GM19372 (cell line): ENCODE results near the gene EDAR.

Source experiments
- ATAC-seq: cut with Tn5 transposase; IDR thresholded peaks from one replicate; pipeline ENCODE4 v1.9.1; 2021; ENCODE audit warnings: mild to moderate bottlenecking, low read depth, moderate library complexity; ENCODE audit not compliant: unreplicated experiment

The EDAR gene

DNA sequence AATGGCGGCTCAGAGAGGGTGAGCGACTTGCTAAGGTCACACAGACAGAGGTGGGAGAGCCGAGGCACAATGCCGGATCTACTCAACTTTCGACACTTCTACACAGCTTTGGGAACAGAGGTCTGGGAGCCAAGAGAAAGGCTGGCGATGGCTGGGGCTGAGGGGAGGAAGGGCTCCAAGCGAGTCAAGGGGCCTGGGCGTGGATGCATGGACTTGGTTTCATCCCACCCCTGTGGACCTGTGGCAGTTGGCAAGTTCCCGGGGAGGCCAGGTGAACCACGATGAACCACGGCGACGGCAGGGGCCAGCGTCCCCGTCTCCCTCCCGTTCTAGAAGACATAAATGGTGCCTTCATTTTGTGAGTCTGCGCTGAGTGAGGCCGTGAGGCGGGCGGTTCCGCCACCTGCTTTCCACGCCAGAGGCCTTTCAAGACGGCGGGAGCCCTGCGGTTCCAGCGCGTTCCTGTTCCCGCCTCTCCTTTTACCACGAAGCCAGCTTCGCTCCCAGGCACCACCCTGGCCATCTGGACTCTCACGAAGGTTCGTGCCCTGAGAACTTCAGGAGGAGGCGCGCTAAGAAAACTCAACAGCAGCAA is 46.7 kb downstream of the EDAR start:
- no peak for ATAC-seq

DNA sequence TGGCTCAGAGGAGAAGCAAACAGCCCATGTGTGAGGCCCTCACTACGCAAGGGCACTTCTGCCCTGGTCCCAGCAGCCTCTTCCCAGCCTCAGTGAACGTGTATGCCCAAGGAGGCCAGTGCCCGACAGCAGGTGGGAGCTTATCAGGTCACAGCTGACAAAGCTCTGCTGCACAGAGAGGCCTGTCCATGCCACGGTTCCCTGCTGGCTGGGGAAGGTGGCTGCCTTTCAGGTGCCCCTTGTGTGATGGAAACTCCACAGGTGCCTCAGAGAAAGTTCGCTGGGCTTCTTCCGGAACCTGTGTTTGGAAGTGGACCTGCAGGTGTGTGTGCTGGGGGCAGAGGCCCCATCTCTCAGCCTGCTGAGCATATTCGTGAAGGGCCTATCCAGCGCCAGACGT is 47.3 kb downstream of the EDAR start:
- no peak for ATAC-seq

DNA sequence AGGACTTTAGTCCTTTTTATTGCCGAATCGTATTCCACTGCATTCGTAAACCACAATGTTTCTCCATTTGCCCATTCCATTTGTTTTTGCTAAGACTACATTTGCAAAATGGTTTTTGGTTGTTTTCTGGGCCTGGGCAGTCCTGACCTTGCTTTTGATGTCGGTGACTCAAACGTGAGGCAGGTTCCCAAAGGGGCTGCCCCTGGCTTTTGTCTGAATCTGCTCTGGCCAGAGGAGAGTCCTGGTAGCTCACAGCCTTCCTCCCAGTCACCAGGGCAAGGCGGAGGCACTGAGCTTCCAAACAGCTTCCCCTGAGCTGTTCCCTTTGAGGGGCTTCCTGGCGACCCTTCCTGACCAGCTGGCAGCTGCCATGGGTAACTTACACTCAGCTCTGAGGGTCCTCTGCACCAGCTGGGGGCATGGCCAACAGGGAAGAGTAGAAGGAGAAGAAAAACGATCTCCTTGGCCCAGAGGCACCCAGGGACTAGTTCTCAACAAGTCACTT is 47.8 kb downstream of the EDAR start:
- ATAC-seq, result no peak

DNA sequence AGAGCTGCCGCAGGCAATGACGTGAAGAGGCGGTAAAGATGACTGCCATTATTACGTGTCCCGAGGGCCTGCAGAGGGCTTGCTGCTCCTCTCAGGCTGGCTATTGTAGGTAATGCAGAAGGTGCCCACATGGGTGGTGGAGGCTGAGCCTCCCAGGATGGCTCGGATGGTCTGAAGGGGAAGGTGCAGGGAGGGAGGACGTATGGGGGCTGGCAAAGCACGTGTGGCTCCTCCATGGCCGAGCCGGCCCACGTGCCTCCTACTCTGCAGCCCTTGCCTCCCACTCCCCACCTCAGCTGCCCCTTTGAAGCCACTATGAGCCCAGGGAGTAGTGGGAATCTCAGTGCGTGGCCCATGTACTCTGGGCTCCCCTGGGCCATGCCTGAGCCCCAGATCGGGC is 48.9 kb downstream of the EDAR start:
- ATAC-seq, result no peak

DNA sequence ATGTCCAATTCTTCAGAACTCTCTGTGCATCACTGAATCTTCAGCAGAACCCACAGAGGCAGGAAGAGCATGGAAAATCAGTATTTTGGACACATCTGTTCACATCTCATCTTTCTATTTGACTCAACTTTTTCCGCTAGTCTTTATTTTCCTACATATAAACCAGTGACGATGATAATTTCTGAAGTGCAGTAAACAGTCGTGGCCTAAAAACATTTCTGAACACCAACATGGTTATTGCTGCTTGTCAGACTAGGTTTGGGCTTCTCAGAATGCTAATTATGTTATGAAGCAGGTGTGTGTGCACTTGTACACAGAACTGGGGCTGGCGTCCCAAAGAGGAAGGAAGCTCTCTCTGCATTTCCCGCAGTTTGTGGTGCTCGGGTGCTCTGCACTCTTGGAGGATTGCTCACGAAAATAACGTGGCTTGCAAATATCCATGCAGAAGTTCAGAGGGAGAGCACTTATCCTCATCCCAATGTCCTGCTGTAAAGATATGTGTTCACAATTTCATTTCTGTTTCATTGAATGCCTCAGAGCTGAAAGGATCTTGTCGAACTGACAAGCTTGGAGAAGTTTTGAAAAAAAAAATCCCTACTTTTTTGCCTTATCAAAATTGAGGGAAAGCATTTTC is 50.8 kb downstream of the EDAR start:
- ATAC-seq, result no peak

DNA sequence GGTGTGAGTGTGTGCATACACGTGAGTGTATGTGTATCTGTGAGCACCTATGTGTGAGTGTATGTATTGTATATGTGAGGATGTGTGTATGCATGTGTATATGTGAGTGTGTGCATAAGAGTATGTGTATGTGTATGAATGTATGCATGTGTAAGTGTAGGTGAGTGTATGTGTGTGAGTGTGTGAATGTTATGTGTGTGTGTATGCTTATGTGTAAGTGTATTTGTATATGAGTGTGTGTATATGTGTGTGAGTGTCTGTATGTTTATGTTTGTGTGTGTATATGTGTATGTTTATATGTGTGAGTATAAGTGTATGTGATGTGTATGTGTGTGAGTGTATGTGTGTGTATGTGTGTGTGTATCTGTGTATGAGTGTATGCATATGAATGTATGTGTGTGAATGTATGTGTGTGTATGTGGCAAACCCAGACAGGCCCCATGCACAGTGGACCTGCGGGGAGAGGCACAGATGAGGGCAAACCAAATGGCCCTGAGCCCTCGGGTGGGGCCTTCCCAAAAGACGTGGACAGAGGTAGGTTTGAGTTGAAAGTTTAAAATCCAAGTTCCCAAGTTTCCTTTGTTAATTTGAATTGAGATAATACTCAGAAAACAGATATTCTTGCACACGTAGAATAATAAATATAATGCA is 51.5 kb downstream of the EDAR start:
- no peak for ATAC-seq

DNA sequence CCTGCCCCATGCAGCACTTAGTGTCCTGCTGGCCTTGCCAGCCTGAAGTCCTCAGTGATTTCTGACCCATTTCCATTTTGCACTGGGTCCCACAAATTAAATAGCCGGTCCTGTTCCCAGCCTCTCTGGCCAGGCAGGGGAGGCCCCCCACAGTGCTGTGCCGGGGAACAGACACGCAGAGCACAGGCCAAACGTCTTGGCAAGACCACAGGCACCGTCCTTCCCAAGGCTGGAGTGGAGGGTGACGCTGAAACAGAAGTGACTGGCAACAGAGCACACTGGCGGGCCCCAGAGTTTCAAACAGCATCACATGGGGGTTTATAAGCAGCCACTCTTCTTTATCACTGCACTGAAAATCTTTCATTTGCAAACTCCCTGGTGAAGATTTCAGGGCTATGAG is 52.2 kb downstream of the EDAR start:
- no peak for ATAC-seq

DNA sequence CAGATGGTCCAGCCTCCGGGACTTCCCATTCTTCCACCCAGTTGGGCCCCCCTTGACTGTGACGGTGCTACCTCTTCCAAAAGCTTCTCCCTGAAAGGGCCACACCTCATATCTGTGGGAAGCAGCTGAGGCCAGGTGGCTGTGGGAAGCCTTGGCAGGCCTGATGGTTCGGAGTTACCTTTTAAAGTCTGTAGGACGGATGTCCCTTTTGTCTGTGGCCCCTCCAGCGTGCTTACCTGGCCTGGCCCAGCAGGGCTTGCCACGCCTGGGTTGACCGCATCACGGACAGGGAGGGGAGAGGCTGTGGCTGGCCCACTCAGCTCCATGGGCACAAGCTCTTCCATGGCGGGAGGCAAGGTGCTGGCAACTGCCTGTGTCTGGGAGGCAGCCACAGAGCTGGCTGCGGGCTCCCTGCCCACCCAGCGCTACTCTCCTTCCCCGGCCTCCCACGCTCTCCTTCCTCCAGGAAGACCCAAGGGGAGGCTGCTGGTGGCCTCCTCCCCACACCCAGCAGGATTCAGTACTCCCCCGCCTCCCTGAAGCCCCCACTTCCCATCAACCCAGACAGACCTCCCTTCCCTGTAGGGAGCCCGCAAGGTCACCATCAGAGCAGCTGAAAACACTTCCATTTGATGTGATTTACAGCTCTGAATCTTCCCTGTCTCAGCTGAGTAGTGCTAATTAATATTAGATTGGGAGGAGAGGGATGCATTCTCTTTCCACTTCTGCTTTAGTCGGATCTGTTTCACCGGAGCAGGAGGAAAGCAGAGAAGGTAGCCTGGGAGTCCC is 52.8 kb downstream of the EDAR start:
- no peak for ATAC-seq

DNA sequence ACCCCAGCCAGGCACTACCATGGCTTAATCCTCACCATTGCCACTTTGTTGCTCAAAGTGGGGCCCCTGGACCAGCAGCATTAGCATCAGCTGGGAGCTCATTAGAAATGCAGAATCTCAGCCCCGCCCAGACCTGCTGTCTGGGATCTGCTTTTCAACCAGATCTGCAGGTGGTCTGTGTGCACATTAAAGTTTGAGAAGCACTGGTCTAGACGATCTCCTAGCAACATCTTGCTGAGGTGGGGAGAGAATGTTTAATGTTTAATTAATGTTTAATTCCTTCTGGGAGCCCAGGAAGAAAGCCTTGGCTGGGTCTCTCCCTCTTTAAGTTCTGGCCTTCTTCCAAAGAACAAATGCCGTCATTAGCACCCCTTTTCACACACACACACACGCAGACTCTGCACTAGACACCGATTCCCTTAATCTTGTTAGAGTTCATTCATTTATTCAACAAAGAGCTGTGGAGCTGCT is 53.7 kb downstream of the EDAR start:
- ATAC-seq, result no peak

DNA sequence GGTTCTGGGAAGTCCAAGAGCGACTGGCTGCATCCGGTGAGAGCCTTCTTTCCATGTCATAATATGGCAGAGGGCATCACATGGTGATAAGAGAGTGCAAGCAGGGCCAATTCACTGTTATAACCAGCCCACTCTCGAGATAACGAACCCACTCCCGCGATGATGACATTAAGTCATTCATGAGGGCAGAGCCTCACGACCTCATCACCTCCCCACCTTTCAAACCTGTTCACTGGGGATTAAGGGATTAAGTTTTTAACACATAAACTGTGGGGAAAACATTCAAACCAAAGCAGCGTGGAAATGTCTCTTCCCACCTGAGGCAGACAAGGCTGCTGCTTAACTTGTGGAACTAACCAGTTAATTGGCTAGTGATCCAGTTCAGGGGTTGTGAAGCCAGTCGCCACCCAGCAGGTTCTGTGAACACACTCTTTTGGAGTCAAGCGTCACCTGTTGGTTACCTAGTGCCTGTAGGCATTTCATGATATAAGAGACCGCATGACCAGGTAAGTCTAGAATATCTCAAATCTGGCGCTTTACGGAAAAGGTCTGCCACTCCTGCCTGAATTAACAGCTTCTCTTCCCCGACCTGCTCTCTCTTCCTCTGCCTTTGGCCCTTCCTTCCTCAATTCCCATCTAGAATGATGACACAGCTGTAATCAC is 54.3 kb downstream of the EDAR start:
- ATAC-seq, result no peak

DNA sequence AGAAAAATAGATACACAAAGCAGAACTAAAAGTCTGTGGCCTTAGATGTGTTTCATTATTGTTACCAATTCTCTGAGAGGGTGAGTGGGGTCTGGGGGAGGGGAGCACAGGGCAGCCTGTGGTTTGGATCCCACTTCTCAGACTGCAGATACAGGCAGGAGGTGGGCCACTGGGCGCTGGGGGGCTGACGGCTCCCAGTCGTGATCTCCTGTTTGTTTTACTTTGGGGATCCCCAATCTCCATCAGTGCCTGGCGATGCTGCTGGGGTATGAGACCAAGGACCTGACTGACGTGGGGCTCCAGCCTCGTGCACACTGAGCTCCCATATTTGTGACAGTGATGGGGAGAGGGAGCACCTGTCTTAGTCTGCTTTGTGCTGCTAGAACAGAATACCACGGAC is 54.9 kb downstream of the EDAR start:
- no peak for ATAC-seq

DNA sequence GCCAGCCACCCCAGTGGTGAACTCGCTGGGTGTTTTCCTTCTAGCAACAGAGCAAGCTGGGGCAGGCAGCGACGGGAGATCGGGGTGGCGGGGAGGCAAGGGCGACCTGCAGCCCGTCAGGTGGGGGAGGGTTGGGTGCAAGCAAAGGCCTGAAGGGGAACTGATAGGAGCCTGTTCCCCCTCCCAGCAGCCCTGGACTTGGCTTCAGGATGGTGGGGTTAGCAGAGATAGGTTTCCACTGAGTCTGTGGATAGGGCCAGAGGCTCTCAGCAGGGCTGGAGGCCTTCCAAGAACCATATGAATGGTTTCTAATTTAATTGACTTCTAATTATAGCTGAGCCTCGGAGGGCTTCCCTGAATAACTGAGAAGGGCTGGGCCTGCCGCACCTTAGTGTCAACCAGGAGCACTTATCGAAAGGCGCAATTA is 55.3 kb downstream of the EDAR start:
- no peak for ATAC-seq

DNA sequence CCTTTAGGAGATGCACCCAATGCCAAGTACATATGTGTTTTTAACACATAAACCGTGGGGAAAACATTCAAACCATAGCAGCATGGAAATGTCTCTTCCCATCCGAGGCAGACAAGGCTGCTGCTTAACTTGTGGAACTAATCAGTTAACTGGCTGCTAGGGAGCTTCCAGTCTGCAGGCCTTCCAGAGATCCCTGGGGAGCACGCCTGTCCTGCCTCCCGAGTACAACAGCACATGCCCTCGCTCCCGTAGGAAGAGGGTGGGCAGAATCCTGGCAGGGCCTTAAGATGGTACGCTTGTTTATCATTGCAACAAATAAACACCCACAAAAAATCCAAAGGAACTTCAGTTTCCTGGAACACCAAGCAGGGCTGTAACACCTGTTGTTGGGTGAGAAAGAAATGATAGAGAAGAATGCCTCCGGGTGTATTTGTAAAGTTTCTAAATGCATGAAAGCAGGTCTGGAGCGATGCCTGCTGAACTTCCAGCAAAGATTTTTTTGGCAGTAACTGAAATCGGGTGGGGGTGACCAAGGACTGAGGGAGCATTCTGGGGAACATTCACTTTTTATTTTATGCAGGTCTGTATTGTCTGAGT is 56.2 kb downstream of the EDAR start:
- ATAC-seq, result no peak

DNA sequence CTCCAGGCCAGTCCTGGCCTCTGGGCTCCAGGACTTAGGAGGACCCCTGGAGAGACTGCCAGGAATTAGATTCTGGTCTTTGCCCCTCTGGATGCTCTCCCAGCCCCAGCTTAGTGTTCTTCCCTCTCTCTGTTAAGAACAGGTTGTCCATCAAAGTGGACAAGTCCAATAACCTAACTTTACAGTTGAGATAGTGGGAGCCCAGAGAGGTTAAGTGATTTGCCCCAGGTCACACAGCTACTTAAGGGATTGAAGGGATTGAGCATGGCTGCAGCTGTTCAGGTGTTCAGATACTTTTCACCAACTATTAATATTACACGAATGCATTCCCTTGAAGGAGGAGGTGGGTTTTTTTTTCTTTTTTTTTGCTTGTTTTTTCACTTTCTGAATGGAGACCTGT is 57.6 kb downstream of the EDAR start:
- ATAC-seq, result no peak

DNA sequence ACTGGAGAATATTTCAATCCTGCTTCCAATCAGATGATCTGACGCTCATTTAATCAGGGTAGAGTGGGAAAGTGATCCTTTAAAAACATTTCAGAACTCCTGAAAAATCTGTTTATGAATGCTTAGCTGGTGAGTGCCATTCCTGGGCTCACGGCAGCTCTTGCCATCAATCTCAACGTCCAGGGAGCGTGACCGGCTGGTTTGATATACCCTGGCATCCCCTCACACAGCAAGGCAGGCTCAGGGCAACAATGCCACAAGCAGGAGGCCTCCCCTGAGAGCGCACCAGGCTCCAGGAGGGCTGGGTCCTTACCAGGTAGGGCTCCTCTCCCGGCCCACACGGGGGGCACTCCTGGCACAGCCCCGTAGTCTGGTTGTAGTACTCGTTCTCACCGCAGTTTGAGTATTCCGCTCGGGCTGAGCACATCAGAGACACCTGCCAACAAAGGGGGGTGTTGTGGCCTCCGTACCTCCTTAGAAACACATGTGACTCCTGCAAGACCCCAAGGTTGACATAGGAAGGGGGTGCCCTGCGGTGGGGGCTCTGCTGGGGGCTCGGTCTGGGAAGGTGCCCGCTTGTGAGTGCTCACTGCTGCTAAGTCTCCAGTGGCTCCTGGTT is 59.1 kb downstream of the EDAR start:
- no peak for ATAC-seq

DNA sequence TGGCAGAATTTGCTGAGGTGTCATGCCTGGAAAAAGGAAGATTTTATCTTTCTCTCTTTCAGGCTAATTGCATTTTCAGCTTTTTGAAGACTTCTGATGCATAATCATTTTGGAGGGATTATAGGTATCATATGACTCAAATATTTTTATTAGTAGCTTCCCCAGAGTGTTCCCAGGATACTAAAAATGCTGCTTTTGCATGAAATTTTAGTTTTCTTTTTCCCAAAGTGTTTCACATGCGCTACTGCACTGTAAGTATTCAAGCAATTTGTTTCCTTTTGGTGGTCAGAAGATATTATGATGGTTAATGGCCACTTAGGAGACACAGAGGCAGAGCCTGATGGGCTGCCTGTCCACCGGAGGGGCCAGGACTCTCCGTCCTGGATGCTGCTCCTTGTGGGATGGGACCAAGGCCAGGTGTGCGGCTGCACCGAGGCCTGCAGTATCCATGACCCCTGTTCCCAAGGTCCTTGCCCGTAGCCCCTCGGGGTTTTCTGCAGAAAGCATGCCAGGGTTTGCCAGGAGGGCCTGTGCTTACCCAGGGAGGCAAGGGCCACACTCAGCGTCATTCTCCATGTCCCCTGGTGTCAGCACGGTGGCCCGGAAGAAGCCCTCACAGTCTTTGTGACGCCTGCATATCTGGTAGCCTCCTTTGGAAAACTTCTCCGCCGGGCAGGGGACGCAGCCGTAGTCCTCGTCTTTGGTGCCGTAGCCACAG is 60.2 kb downstream of the EDAR start:
- ATAC-seq, result no peak

DNA sequence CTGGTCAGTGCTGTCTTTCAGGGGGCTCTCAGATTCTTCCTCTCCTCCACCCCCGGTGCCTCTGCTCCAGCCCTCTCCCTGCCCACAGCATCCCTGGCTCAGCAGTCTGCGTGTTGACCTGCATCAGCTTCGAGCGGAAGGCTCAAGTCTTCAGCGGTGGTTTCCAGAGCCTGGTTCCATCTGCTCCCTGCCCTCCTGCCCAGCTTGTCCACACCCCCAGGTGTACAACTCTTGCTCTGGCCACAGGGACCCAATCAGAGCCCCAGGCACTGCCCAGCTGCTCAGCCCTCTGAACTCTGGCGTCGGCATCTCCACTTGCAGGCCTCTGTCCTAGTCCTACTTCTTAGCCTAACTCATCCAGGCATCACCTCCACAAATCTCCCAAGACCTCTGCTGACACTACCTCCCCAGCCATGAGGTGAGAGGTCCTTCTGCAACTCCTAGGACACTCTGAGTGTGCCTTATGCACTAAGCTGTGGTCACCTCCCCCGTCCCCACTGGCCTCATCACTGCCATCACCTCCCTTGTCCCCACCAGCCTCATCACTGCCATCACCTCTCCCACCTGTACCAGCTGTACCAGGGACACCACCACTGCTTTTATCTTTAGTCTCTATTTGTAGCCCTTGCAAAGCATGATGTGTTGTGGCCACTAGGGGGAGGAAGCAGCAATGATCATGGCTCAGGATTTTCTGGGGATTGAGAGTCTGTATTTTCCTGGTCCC is 60.9 kb downstream of the EDAR start:
- ATAC-seq, result no peak

DNA sequence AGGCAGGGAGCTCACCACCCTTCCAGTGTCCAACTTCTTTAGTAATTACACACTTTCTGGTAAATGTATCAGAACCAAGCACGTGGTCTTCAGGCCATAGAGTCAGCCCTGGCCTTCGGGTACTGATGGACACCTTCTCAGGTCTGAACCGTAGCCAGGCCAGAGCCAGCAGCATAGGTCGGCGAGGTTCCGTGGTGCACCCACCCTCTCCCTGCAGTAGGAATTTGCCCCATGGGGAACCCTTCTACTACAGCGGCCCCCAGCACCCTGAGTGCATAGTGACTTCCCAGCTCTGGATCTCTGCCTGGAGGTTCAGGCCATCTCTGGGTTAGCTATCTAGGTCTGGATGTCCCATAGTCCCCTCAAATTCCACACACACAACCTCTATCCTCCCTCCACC is 61.6 kb downstream of the EDAR start:
- no peak for ATAC-seq
